Measurements from ENCODE around the gene FOXP1.

GRCh38 chr3:70990723-70991122, 592.8 kb downstream of the FOXP1 start:
- TF ChIP-seq ASH2L (IDR thresholded peaks at IDR 0.05; ENCODE audit: low read length) (no peak), CHD2 (IDR thresholded peaks at IDR 0.05; ENCODE audit: low read length) (no peak), JUND (IDR thresholded peaks at IDR 0.05; ENCODE audit: low read length) (no peak), CREB1 (IDR thresholded peaks at IDR 0.05) (no peak), EP300 (IDR thresholded peaks at IDR 0.05; ENCODE audit: borderline replicate concordance in 1 of 2, low read depth in 2 of 2, low read length in 2 of 2) (no peak), CTCF (IDR thresholded peaks at IDR 0.05; ENCODE audit: control extremely low read depth in 1 of 3, insufficient read depth in 1 of 3, low read depth in 1 of 3, low read length in 3 of 3) (no peak), HDAC2 (IDR thresholded peaks at IDR 0.05; ENCODE audit: borderline replicate concordance in 1 of 2, low read depth in 2 of 2, low read length in 2 of 2) (no peak)

Data from H1 (cell line).